Smooth muscle cell (in vitro differentiated cells): ENCODE measurements around the gene DPPA2. TPM values are rescaled to one million over a fixed set of nuclear protein-coding genes. Genes with fewer than 3 reads are reported as not detected.

ENCODE experiments used
- DNase-seq: peaks from one replicate; lab custom pipeline; 2025; ENCODE audit not compliant: unreplicated experiment; lab: John Stamatoyannopoulos, UW
- H2AFZ ChIP-seq: fragments of 200-600 bp; sonication (generic); 2 replicates; pipeline ENCODE4 v1.6.0; 2016; ENCODE audit warnings: antibody characterized with exemption, low read depth, mild to moderate bottlenecking
- H3F3A ChIP-seq: fragments of 200-600 bp; sonication (generic); 2 replicates; pipeline ENCODE4 v1.6.0; 2017; ENCODE audit warnings: antibody characterized with exemption, low read depth
- H3K27ac ChIP-seq: fragments of 200-600 bp; sonication (generic); 2 replicates; pipeline ENCODE4 v1.5.1; 2016; ENCODE audit warnings: low read depth, mild to moderate bottlenecking
- H3K27me3 ChIP-seq: fragments of 200-600 bp; sonication (generic); 2 replicates; pipeline ENCODE4 v1.6.1; 2016; ENCODE audit warnings: low read depth, mild to moderate bottlenecking
- H3K36me3 ChIP-seq: fragments of 200-600 bp; sonication (generic); 2 replicates; pipeline ENCODE4 v1.5.1; 2016; ENCODE audit warnings: low read depth
- H3K4me1 ChIP-seq: fragments of 200-600 bp; sonication (generic); 2 replicates; pipeline ENCODE4 v1.5.1; 2016; ENCODE audit warnings: low read depth
- H3K4me2 ChIP-seq: fragments of 200-600 bp; sonication (generic); 2 replicates; pipeline ENCODE4 v1.6.0; 2016; ENCODE audit warnings: mild to moderate bottlenecking
- H3K4me3 ChIP-seq: fragments of 200-600 bp; sonication (generic); 2 replicates; pipeline ENCODE4 v1.5.1; 2016; ENCODE audit warnings: mild to moderate bottlenecking
- H3K79me2 ChIP-seq: fragments of 200-600 bp; sonication (generic); 2 replicates; pipeline ENCODE4 v1.6.0; 2016; ENCODE audit warnings: low read depth, mild to moderate bottlenecking
- H3K9ac ChIP-seq: fragments of 200-600 bp; sonication (generic); 2 replicates; pipeline ENCODE4 v1.6.0; 2016; ENCODE audit warnings: low read depth
- H3K9me3 ChIP-seq: fragments of 200-600 bp; sonication (generic); replicated peaks from 2 replicates; pipeline ENCODE4 v1.5.1; 2016; ENCODE audit warnings: low read depth
- H4K20me1 ChIP-seq: fragments of 200-600 bp; sonication (generic); 2 replicates; pipeline ENCODE4 v1.6.0; 2016; ENCODE audit warnings: low read depth
- CTCF ChIP-seq: fragments of 200-600 bp; sonication (generic); IDR thresholded peaks from 2 replicates; pipeline ENCODE4 v1.5.1; 2017; ENCODE audit warnings: borderline replicate concordance, mild to moderate bottlenecking, antibody characterized with exemption; ENCODE audit not compliant: insufficient read depth, poor library complexity, severe bottlenecking
- WGBS: methylation state at CpG from one replicate; pipeline ENCODE4 v1.1.7; 2016; ENCODE audit warnings: low lambda C conversion rate; 5-methylcytosine and 5-hydroxymethylcytosine counted together
- polyA plus RNA-seq: library from polyadenylated mRNA; unstranded; fragments of >200 nt; fragmentation: Nextera tagmentation; extraction: Ambion mirVana; gene quantifications from 2 replicates; pipeline ENCODE4 v1.2.1, GENCODE V29; 2016
- total RNA-seq: library from RNA; depleted of rRNA; stranded (reverse); fragments of >200 nt; gene quantifications from 2 replicates; pipeline ENCODE4 v1.2.3, GENCODE V29; 2014

The DPPA2 gene
- total and polyA plus RNA-seq, 2 experiments from 2014 or later = 0.27 to 1.2 TPM

GRCh38 chr3:109351231-109351630, 34.9 kb upstream of the DPPA2 start:
- Histone ChIP-seq H3K4me3 (no peak overlapping the region), H3K4me2 (no peak overlapping the region), H3F3A (no peaks in the 10 kb centered on the region), H3K9me3 (no peaks in the 10 kb centered on the region), H3K4me1 (peaks cover 14% of the 10 kb centered on the region), H4K20me1 (no peaks in the 10 kb centered on the region), H3K9ac (no peak overlapping the region), H3K79me2 (no peaks in the 10 kb centered on the region), H3K36me3 (no peaks in the 10 kb centered on the region), H2AFZ (no peak overlapping the region), H3K27ac (no peak overlapping the region), H3K27me3 (peaks cover 4% of the 10 kb centered on the region)
- TF ChIP-seq CTCF = no peak
- DNase-seq = no peak

GRCh38 chr3:109346770-109347295, 30.5 kb upstream of the DPPA2 start:
- no peak overlapping the region for H3K4me3 ChIP-seq
- H3K79me2 ChIP-seq = no peaks in the 10 kb centered on the region
- no peak overlapping the region for H3K27ac ChIP-seq
- H3K27me3 ChIP-seq = no peaks in the 10 kb centered on the region
- 74% methylated on average over 3 of the region's 3 CpGs for WGBS
- H3K4me1 ChIP-seq = no peaks in the 10 kb centered on the region
- no peak overlapping the region for H3K9ac ChIP-seq
- DNase-seq = no peak
- H4K20me1 ChIP-seq = no peaks in the 10 kb centered on the region
- no peaks in the 10 kb centered on the region for H3K9me3 ChIP-seq
- TF ChIP-seq CTCF = no peak
- peak overlapping the region; percentile 4 for H3K4me2 ChIP-seq
- H3K36me3 ChIP-seq = no peaks in the 10 kb centered on the region
- no peaks in the 10 kb centered on the region for H3F3A ChIP-seq
- H2AFZ ChIP-seq = no peak overlapping the region

GRCh38 chr3:109346099-109346498, 29.8 kb upstream of the DPPA2 start:
- no peak for TF ChIP-seq CTCF
- no peak overlapping the region for H3K27ac ChIP-seq
- no peak overlapping the region for H3K9ac ChIP-seq
- no peak overlapping the region for H3K4me3 ChIP-seq
- 54% methylated on average over 4 of the region's 4 CpGs for WGBS
- no peak overlapping the region for H2AFZ ChIP-seq
- H3F3A ChIP-seq = no peaks in the 10 kb centered on the region
- no peak overlapping the region for H3K4me2 ChIP-seq
- no peaks in the 10 kb centered on the region for H3K36me3 ChIP-seq
- H3K9me3 ChIP-seq = no peaks in the 10 kb centered on the region
- no peaks in the 10 kb centered on the region for H3K27me3 ChIP-seq
- H3K79me2 ChIP-seq = no peaks in the 10 kb centered on the region
- H4K20me1 ChIP-seq = no peaks in the 10 kb centered on the region
- DNase-seq = no peak
- no peaks in the 10 kb centered on the region for H3K4me1 ChIP-seq
